Measurements from ENCODE around the gene PALM. TPM values are rescaled to one million over a fixed set of nuclear protein-coding genes. Genes with fewer than 3 reads are reported as not detected.

PALM gene
- total and polyA plus RNA-seq, 2 experiments from 2014 or later: 22.1 to 27.2 TPM

GRCh38 chr19:715347-715746 lies 6.6 kb downstream of the PALM start:
- no peak overlapping the region for H2AFZ ChIP-seq
- no peaks in the 10 kb centered on the region for H3K9me3 ChIP-seq (ENCODE audit: low read depth)
- no peak for DNase-seq (ENCODE audit: low spot score)
- peaks cover 3% of the 10 kb centered on the region for H4K20me1 ChIP-seq (ENCODE audit: insufficient read depth, poor library complexity, severe bottlenecking)
- no peak overlapping the region for H3K4me3 ChIP-seq
- peaks cover 9% of the 10 kb centered on the region for H3K4me1 ChIP-seq (ENCODE audit: insufficient read depth)
- H3K27ac ChIP-seq: no peak overlapping the region
- H3K79me2 ChIP-seq: peaks cover 71% of the 10 kb centered on the region
- no peaks in the 10 kb centered on the region for H3K9me2 ChIP-seq (replicated peaks; ENCODE audit: insufficient read depth)
- 98% methylated on average over 3 of the region's 3 CpGs for WGBS (ENCODE audit: low lambda C conversion rate, missing lambda C conversion rate)
- TF ChIP-seq EZH2 (IDR thresholded peaks at IDR 0.05; ENCODE audit: borderline replicate concordance): no peak
- no peak for TF ChIP-seq CTCF (IDR thresholded peaks at IDR 0.05; ENCODE audit: poor library complexity)
- no peak for TF ChIP-seq EZH2phosphoT487 (IDR thresholded peaks at IDR 0.05; ENCODE audit: low read depth, severe bottlenecking, unreplicated experiment)
- H3K4me2 ChIP-seq: no peak overlapping the region
- H3K27me3 ChIP-seq: no peaks in the 10 kb centered on the region
- H3K36me3 ChIP-seq (replicated peaks; ENCODE audit: insufficient read depth, low read depth): no peaks in the 10 kb centered on the region

GRCh38 chr19:718251-718951 lies 9.7 kb downstream of the PALM start:
- no peak for TF ChIP-seq CTCF (IDR thresholded peaks at IDR 0.05; ENCODE audit: poor library complexity)
- TF ChIP-seq EZH2phosphoT487 (IDR thresholded peaks at IDR 0.05; ENCODE audit: low read depth, severe bottlenecking, unreplicated experiment): no peak
- TF ChIP-seq EZH2 (IDR thresholded peaks at IDR 0.05; ENCODE audit: borderline replicate concordance): no peak
- H2AFZ ChIP-seq: no peak overlapping the region
- no peak overlapping the region for H3K4me3 ChIP-seq
- 74% methylated on average over 17 of the region's 23 CpGs for WGBS (ENCODE audit: low lambda C conversion rate, missing lambda C conversion rate)
- H3K4me1 ChIP-seq (ENCODE audit: insufficient read depth): no peaks in the 10 kb centered on the region
- no peaks in the 10 kb centered on the region for H3K36me3 ChIP-seq (replicated peaks; ENCODE audit: insufficient read depth, low read depth)
- H4K20me1 ChIP-seq (ENCODE audit: insufficient read depth, poor library complexity, severe bottlenecking): peaks cover 3% of the 10 kb centered on the region
- no peaks in the 10 kb centered on the region for H3K27me3 ChIP-seq
- no peak for DNase-seq (ENCODE audit: low spot score)
- H3K4me2 ChIP-seq: no peak overlapping the region
- no peak overlapping the region for H3K27ac ChIP-seq
- no peaks in the 10 kb centered on the region for H3K9me2 ChIP-seq (replicated peaks; ENCODE audit: insufficient read depth)
- H3K79me2 ChIP-seq: peaks cover 60% of the 10 kb centered on the region
- H3K9me3 ChIP-seq (ENCODE audit: low read depth): no peaks in the 10 kb centered on the region

- Histone ChIP-seq H3K9me3 (ENCODE audit: low read depth) (no peaks in the 10 kb centered on the region), H3K4me3 (no peak overlapping the region), H3K4me2 (no peak overlapping the region), H3K9me2 (replicated peaks; ENCODE audit: insufficient read depth) (no peaks in the 10 kb centered on the region), H3K27ac (no peak overlapping the region), H4K20me1 (ENCODE audit: insufficient read depth, poor library complexity, severe bottlenecking) (peaks cover 3% of the 10 kb centered on the region), H3K79me2 (peaks cover 57% of the 10 kb centered on the region), H3K36me3 (replicated peaks; ENCODE audit: insufficient read depth, low read depth) (no peaks in the 10 kb centered on the region), H2AFZ (no peak overlapping the region), H3K27me3 (no peaks in the 10 kb centered on the region), H3K4me1 (ENCODE audit: insufficient read depth) (no peaks in the 10 kb centered on the region)
- no peak for DNase-seq (ENCODE audit: low spot score)
- TF ChIP-seq CTCF (IDR thresholded peaks at IDR 0.05; ENCODE audit: poor library complexity) (no peak), EZH2 (IDR thresholded peaks at IDR 0.05; ENCODE audit: borderline replicate concordance) (no peak), EZH2phosphoT487 (IDR thresholded peaks at IDR 0.05; ENCODE audit: low read depth, severe bottlenecking, unreplicated experiment) (no peak)
- WGBS (ENCODE audit: low lambda C conversion rate, missing lambda C conversion rate): 85% methylated on average over 5 of the region's 54 CpGs
Observed at GRCh38 chr19:718991-719512, 10.3 kb downstream of the PALM start.
